GM13976 (cell line): ENCODE data around the gene TMEM139.
A peak's percentile ranks its signal among the peaks of the same experiment; 100 is the strongest.

ENCODE experiments used
- DNase-seq: peaks from one replicate; pipeline ENCODE4 v3.0.0; 2012; ENCODE audit warnings: low spot score
- CTCF ChIP-seq: IDR thresholded peaks from 2 replicates; pipeline ENCODE4 v1.5.1; 2012; ENCODE audit warnings: borderline replicate concordance, mild to moderate bottlenecking; ENCODE audit not compliant: insufficient read depth; ENCODE audit errors: extremely low read depth, missing control alignments, control extremely low read depth
- in situ Hi-C: fragments of 300-500 bp; cut with MboI; formaldehyde crosslinking; loops from one replicate; pipeline ENCODE4 v1.12.0; 2022; ENCODE audit warnings: low sequenced_read_pairs, mixed read lengths, inconsistent platforms; ENCODE audit not compliant: unreplicated experiment

The TMEM139 gene

GRCh38 chr7:143292876-143293275 lies 8.1 kb downstream of the TMEM139 start:
- TF ChIP-seq CTCF, result no peak
- no peak for DNase-seq
- in situ Hi-C loops, result no loop called here

GRCh38 chr7:143295870-143296269 lies 11.1 kb downstream of the TMEM139 start:
- in situ Hi-C loops, result no loop called here
- no peak for TF ChIP-seq CTCF
- no peak for DNase-seq

GRCh38 chr7:143296686-143297085 lies 11.9 kb downstream of the TMEM139 start:
- in situ Hi-C loops, result no loop called here
- no peak for DNase-seq
- TF ChIP-seq CTCF, result no peak

- no peak for DNase-seq
- TF ChIP-seq CTCF, result no peak
- in situ Hi-C loops, result no loop called here
These were observed 14.6 kb downstream of the TMEM139 start for GRCh38 chr7:143299346-143299745.

GRCh38 chr7:143299840-143300239 lies 15.1 kb downstream of the TMEM139 start:
- TF ChIP-seq CTCF, result peak; percentile 48
- DNase-seq, result no peak
- in situ Hi-C loops, result no loop called here

- in situ Hi-C loops, result no loop called here
- no peak for TF ChIP-seq CTCF
- no peak for DNase-seq
These were observed 16.5 kb downstream of the TMEM139 start for GRCh38 chr7:143300959-143301935.
